T-cell (primary cell): ENCODE results near the gene RNF213. TPM values are rescaled to one million over a fixed set of nuclear protein-coding genes. Genes with fewer than 3 reads are reported as not detected.
"Not testable (repeated sequence)": the region's sequence is repeated elsewhere in the genome, so short reads cannot be mapped to it uniquely, and the experiment has no call there.

Experiments used
- ATAC-seq, 4 experiments: fragments of 200-7000 bp in 3 of 4; fragments of 150-1000 bp in 1 of 4; cut with Tn5 transposase; replicated peaks in 1 of 4; 1 replicate in 3 of 4; 2 replicates in 1 of 4; pipeline ENCODE4 v1.10.0; 2021; ENCODE audit warnings: moderate library complexity in 3 of 4, mild to moderate bottlenecking in 2 of 4, moderate number of reproducible peaks in 1 of 4
- CTCF ChIA-PET, 2 donors: fragments of 300-600 bp; sonication (Branson Sonifier 250); formaldehyde crosslinking; loops; one replicate each; lab custom pipeline; 2022; ENCODE audit warnings: antibody characterized with exemption in 2 of 2; lab: Charles Lee
- POLR2A ChIA-PET, 2 donors: fragments of 300-600 bp; sonication (Branson Sonifier 250); formaldehyde crosslinking; loops; one replicate each; lab custom pipeline; 2022; ENCODE audit warnings: antibody characterized with exemption in 2 of 2; lab: Charles Lee
- DNase-seq, 35 experiments: peaks; one replicate each; pipeline versions ENCODE4 v3.0.0 to v3.0.0-alpha.2; 2013 to 2023
- H3K27ac ChIP-seq: one replicate; pipeline ENCODE4 v1.5.1; 2013; ENCODE audit warnings: low read length
- H3K27me3 ChIP-seq, 2 experiments: replicated peaks in 1 of 2; 1 replicate in 1 of 2; 2 replicates in 1 of 2; pipeline versions ENCODE4 v1.6.1 to v1.7.0; 2013; ENCODE audit warnings: low read length in 1 of 2, mixed read lengths in 1 of 2; ENCODE audit not compliant: control insufficient read depth in 2 of 2, insufficient read depth in 2 of 2; ENCODE audit errors: extremely low read depth in 1 of 2
- H3K36me3 ChIP-seq, 2 donors: 1 replicate in 1 of 2; 2 replicates in 1 of 2; pipeline versions ENCODE4 v1.6.1 to v1.7.0; 2013; ENCODE audit warnings: low read length in 1 of 2; ENCODE audit not compliant: control insufficient read depth in 2 of 2, insufficient read depth in 1 of 2; ENCODE audit errors: extremely low read depth in 1 of 2
- H3K4me1 ChIP-seq, 2 experiments: 1 replicate in 1 of 2; 2 replicates in 1 of 2; pipeline versions ENCODE4 v1.6.1 to v1.7.0; 2013; ENCODE audit warnings: low read length in 2 of 2, mixed read lengths in 1 of 2; ENCODE audit not compliant: insufficient read depth in 2 of 2, control insufficient read depth in 1 of 2; ENCODE audit errors: extremely low read depth in 1 of 2
- H3K4me3 ChIP-seq, 2 donors: 1 replicate in 1 of 2; 2 replicates in 1 of 2; pipeline versions ENCODE4 v1.5.1 to v1.7.0; 2013; ENCODE audit warnings: mild to moderate bottlenecking in 2 of 2, low read length in 1 of 2, moderate library complexity in 1 of 2; ENCODE audit not compliant: control insufficient read depth in 1 of 2; ENCODE audit errors: extremely low read depth in 1 of 2
- H3K9me3 ChIP-seq: 2 replicates; pipeline ENCODE4 v1.7.0; 2013
- H3K27ac Mint-ChIP-seq, 2 donors: one replicate each; pipeline ENCODE4 v1.8.0; 2020 to 2021; ENCODE audit warnings: mild to moderate bottlenecking in 2 of 2, mixed read lengths in 2 of 2
- H3K27me3 Mint-ChIP-seq, 2 donors: one replicate each; pipeline ENCODE4 v1.8.0; 2021 to 2022; ENCODE audit warnings: mixed read lengths in 2 of 2
- H3K36me3 Mint-ChIP-seq: one replicate; pipeline ENCODE4 v1.8.0; 2021; ENCODE audit warnings: mixed read lengths
- H3K4me1 Mint-ChIP-seq, 3 donors: one replicate each; pipeline ENCODE4 v1.8.0; 2020 to 2022; ENCODE audit warnings: mixed read lengths in 3 of 3, mild to moderate bottlenecking in 1 of 3
- H3K4me3 Mint-ChIP-seq, 3 donors: one replicate each; pipeline ENCODE4 v1.8.0; 2020 to 2022; ENCODE audit warnings: mild to moderate bottlenecking in 3 of 3, mixed read lengths in 3 of 3, moderate library complexity in 3 of 3
- H3K9me3 Mint-ChIP-seq, 3 donors: one replicate each; pipeline ENCODE4 v1.8.0; 2020 to 2022; ENCODE audit warnings: mixed read lengths in 3 of 3
- WGBS: methylation state at CpG from one replicate; pipeline ENCODE4 v1.1.5; 2013; ENCODE audit warnings: missing lambda C conversion rate; ENCODE audit not compliant: insufficient coverage; 5-methylcytosine and 5-hydroxymethylcytosine counted together
- total RNA-seq, 35 experiments: library from RNA in 6 of 35; stranded (reverse) in 6 of 35; fragments of 120-200 nt in 1 of 35; gene quantifications; one replicate each; pipeline versions ENCODE4 v1.2.1 to v1.2.4 and lab custom pipeline; 2013 to 2026

The RNF213 gene
- total RNA-seq, 5 donors from 2014 or later (not counting 1 experiment from before 2014, with no cell fraction given), result 433 to 628 (median 590) TPM

DNA sequence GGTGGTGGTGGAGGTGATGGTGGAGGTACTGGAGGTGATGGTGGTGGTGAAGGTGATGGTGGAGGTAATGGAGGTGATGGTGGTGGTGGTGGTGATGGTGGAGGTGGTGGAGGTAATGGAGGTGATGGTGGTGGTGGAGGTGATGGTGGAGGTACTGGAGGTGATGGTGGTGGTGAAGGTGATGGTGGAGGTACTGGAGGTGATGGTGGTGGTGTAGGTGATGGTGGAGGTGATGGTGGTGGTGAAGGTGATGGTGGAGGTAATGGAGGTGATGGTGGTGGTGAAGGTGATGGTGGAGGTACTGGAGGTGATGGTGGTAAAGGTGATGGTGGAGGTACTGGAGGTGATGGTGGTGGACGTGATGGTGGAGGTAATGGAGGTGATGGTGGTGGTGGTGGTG is 53.3 kb downstream of the RNF213 start:
- H3K4me3 ChIP-seq, POLR2A ChIA-PET, CTCF ChIA-PET, H3K9me3 ChIP-seq, H3K27ac ChIP-seq, H3K27me3 ChIP-seq, H3K27ac Mint-ChIP-seq, ATAC-seq, H3K4me3 Mint-ChIP-seq, H3K9me3 Mint-ChIP-seq, DNase-seq, H3K4me1 ChIP-seq, H3K27me3 Mint-ChIP-seq: not testable (repeated sequence)
- H3K36me3 ChIP-seq, result peaks cover 46 to 74% of the 10 kb centered on the region in 2 donors
- Mint-ChIP-seq H3K36me3 (peaks cover 50% of the 10 kb centered on the region), H3K4me1 (peaks cover 2 to 14% (median 2%) of the 10 kb centered on the region in 3 donors)
- no CpG with 5 or more reads among the region's 1 CpG for WGBS

DNA sequence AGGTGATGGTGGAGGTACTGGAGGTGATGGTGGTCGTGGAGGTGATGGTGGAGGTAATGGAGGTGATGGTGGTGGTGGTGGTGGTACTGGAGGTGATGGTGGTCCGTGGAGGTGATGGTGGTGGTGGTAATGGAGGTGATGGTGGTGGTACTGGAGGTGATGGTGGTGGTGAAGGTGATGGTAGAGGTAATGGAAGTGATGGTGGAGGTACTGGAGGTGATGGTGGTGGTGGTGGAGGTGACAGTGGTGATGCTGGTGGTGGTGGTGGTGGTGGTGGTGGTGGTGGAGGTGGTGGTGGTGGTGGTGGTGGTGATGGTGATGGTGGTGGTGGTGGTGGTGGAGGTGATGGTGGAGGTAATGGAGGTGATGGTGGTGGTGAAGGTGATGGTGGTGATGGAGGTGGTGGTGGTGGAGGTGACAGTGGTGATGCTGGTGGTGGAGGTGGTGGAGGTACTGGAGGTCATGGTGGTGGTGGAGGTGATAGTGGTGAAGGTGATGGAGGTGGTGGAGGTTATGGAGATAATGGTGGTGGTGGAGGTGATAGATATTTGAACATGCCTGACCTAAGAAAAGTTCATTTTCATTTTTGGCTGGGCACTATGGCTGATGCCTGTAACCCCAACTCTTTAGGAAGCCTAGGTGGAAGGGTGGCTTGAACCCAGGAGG is 55.0 kb downstream of the RNF213 start:
- Histone ChIP-seq H3K9me3 (no peaks in the 10 kb centered on the region), H3K4me1 (no peaks in the 10 kb centered on the region), H3K4me3 (no peak overlapping the region), H3K27ac (no peak overlapping the region), H3K27me3 (no peaks in the 10 kb centered on the region), H3K36me3 (peaks cover 49 to 74% of the 10 kb centered on the region in 2 donors)
- no peak overlapping the region for H3K4me3 Mint-ChIP-seq
- H3K27ac Mint-ChIP-seq, result no peak overlapping the region
- H3K4me1 Mint-ChIP-seq, result peaks cover 2 to 14% (median 2%) of the 10 kb centered on the region in 3 donors
- peaks cover 53% of the 10 kb centered on the region for H3K36me3 Mint-ChIP-seq
- DNase-seq (no peak), ATAC-seq (peak in 1 of 4 experiments; percentile 14)
- WGBS, result no CpG with 5 or more reads among the region's 2 CpGs
- POLR2A ChIA-PET, result no interaction called here
- H3K9me3 Mint-ChIP-seq, result no peaks in the 10 kb centered on the region
- CTCF ChIA-PET, result no interaction called here
- H3K27me3 Mint-ChIP-seq, result no peaks in the 10 kb centered on the region

DNA sequence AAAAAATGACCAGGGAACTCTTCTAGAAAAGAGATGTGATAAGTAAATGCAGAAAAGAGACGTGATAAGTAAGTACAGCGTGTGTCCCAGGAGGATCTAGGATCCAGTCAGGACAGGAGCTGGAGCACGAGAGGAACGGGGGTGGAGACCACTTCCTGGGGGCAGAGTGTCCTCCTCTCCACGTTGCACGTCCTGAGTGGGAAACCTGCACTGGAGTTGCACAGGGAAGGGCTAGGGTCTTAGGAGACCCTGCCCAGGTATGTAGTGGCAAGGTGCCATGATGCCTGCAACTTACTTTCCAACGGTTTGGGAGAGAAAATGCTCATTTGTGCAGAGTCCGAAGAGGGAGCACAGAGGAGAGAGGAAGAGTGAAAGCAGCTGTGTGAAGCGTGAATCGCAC is 55.8 kb downstream of the RNF213 start:
- Mint-ChIP-seq H3K4me1 (peaks cover 2 to 14% (median 2%) of the 10 kb centered on the region in 3 donors), H3K4me3 (no peak overlapping the region), H3K27me3 (no peaks in the 10 kb centered on the region), H3K36me3 (peaks cover 57% of the 10 kb centered on the region), H3K27ac (peak overlapping the region in 1 of 2 donors; percentile 58), H3K9me3 (peaks cover 0 to 6% (median 2%) of the 10 kb centered on the region in 3 donors)
- Histone ChIP-seq H3K9me3 (no peaks in the 10 kb centered on the region), H3K27me3 (no peaks in the 10 kb centered on the region), H3K36me3 (peaks cover 43 to 74% of the 10 kb centered on the region in 2 donors), H3K4me1 (no peaks in the 10 kb centered on the region), H3K4me3 (no peak overlapping the region), H3K27ac (no peak overlapping the region)
- POLR2A ChIA-PET, result no interaction called here
- ATAC-seq (no peak), DNase-seq (no peak)
- 73% methylated on average over 10 of the region's 10 CpGs for WGBS
- CTCF ChIA-PET, result no interaction called here

DNA sequence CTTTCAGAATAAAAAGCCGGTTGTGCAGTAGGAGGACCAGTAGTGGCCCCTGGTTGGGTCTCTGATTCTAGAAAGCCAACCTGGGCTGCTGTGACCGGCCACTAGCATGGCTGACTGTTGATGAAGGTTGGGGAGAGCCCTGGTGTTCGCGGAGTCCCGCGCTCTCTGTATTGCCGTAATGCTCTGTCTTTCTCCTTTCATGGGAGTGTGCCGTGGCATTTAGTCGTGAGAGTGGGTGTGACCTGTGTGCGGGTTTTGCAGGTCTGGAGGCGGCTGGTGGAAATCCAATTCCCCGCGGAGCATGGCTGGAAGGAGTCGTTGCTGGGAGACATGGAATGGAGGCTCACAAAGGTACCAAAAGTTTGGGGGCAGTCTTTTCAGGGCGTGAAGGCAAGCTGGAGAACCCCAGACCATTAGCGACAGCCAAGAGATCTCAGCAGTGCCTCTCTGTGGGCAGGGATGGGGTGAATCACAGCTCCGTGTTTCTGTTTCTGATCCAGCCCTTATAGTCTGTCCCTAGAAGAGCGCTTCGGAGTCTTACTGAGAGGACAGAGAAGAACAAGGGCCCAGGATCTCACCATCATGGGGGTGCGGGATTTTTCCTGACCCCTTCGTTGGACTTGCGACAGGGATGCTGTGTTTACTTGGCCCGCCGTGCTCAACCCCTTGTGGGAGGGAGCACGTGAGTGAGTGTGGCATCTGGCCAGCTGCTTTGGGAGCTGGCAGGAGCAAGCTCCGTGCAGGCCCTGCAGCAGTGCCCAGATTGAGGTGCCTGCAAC is 56.5 kb downstream of the RNF213 start:
- POLR2A ChIA-PET, result no interaction called here
- Mint-ChIP-seq H3K27me3 (no peaks in the 10 kb centered on the region), H3K4me3 (no peak overlapping the region), H3K36me3 (peaks cover 61% of the 10 kb centered on the region), H3K4me1 (peaks cover 2 to 14% (median 2%) of the 10 kb centered on the region in 3 donors), H3K9me3 (peaks cover 0 to 8% (median 2%) of the 10 kb centered on the region in 3 donors), H3K27ac (peak overlapping the region in 1 of 2 donors; percentile 44)
- no peaks in the 10 kb centered on the region for H3K9me3 ChIP-seq
- H3K4me3 ChIP-seq, result no peak overlapping the region
- ATAC-seq, result no peak
- H3K27me3 ChIP-seq, result no peaks in the 10 kb centered on the region
- CTCF ChIA-PET, result no interaction called here
- no peak for DNase-seq
- no peaks in the 10 kb centered on the region for H3K4me1 ChIP-seq
- peaks cover 37 to 74% of the 10 kb centered on the region in 2 donors for H3K36me3 ChIP-seq
- WGBS, result 93% methylated on average over 23 of the region's 26 CpGs
- H3K27ac ChIP-seq, result no peak overlapping the region

DNA sequence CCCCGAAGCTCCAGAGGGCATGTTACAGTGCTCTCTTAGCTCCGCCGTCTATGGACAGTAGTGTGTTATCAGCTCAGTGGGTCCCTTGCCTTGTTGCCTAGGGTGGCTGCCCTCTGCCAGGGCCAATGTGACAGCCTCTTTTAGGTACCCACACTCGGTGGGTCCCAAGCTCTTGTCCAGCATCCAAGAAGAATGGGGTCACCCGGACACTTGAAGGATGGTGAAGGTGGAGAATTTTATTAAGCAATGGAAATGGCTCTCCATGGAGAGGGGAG is 57.0 kb downstream of the RNF213 start:
- no peaks in the 10 kb centered on the region for H3K9me3 ChIP-seq
- WGBS, result 98% methylated on average over 5 of the region's 5 CpGs
- POLR2A ChIA-PET, result no interaction called here
- ATAC-seq (no peak), DNase-seq (no peak)
- H3K4me3 ChIP-seq, result no peak overlapping the region
- peak overlapping the region in 1 of 3 donors; percentile 17 for H3K4me3 Mint-ChIP-seq
- peaks cover 39 to 75% of the 10 kb centered on the region in 2 donors for H3K36me3 ChIP-seq
- no peaks in the 10 kb centered on the region for H3K4me1 ChIP-seq
- H3K27me3 Mint-ChIP-seq, result no peaks in the 10 kb centered on the region
- CTCF ChIA-PET, result no interaction called here
- H3K27ac Mint-ChIP-seq, result no peak overlapping the region
- peaks cover 0 to 8% (median 2%) of the 10 kb centered on the region in 3 donors for H3K9me3 Mint-ChIP-seq
- no peak overlapping the region for H3K27ac ChIP-seq
- H3K4me1 Mint-ChIP-seq, result peaks cover 2 to 14% (median 2%) of the 10 kb centered on the region in 3 donors
- H3K36me3 Mint-ChIP-seq, result peaks cover 67% of the 10 kb centered on the region
- H3K27me3 ChIP-seq, result no peaks in the 10 kb centered on the region

DNA sequence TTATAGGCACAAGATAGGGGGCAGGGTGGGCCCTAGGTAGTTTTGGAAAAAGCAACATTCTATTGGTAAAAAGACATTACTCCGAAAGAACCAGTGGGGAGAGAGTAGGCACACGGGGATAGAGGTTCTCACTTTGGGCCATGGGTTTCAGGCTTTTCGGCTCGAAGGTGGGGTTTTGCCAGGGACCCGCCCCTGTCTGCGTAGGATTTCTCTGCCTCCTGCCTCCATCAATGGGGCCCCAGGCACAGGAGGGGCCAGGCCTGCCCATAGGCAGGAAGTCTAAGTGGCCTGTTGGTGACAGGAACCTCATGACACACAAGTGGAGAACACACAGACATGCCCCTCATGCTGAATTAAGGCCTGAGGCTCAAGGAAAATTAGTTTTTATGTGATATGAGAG is 57.5 kb downstream of the RNF213 start:
- Histone ChIP-seq H3K9me3 (no peaks in the 10 kb centered on the region), H3K4me3 (no peak overlapping the region), H3K4me1 (no peaks in the 10 kb centered on the region), H3K27me3 (no peaks in the 10 kb centered on the region), H3K36me3 (peaks cover 39 to 75% of the 10 kb centered on the region in 2 donors), H3K27ac (no peak overlapping the region)
- Mint-ChIP-seq H3K27ac (no peak overlapping the region), H3K4me3 (no peak overlapping the region), H3K9me3 (peaks cover 0 to 8% (median 2%) of the 10 kb centered on the region in 3 donors), H3K4me1 (peaks cover 2 to 17% (median 2%) of the 10 kb centered on the region in 3 donors), H3K27me3 (no peaks in the 10 kb centered on the region), H3K36me3 (peaks cover 70% of the 10 kb centered on the region)
- no peak for ATAC-seq
- ChIA-PET CTCF (no interaction called here), POLR2A (no interaction called here)
- 98% methylated on average over 6 of the region's 6 CpGs for WGBS
- no peak for DNase-seq
